GM10266 (cell line): ENCODE results near the gene LITAF.
"Not testable (repeated sequence)": the region's sequence is repeated elsewhere in the genome, so short reads cannot be mapped to it uniquely, and the experiment has no call there.

ENCODE experiments used
- DNase-seq: peaks from one replicate; pipeline ENCODE4 v3.0.0; 2012; ENCODE audit errors: extremely low spot score
- CTCF ChIP-seq: IDR thresholded peaks from 2 replicates; pipeline ENCODE4 v1.5.1; 2012; ENCODE audit warnings: mild to moderate bottlenecking, low read depth; ENCODE audit not compliant: control insufficient read depth, insufficient read depth; ENCODE audit errors: missing control alignments

Gene LITAF

GRCh38 chr16:11514283-11514682, 72.4 kb downstream of the LITAF start:
- TF ChIP-seq CTCF: no peak
- no peak for DNase-seq

DNA sequence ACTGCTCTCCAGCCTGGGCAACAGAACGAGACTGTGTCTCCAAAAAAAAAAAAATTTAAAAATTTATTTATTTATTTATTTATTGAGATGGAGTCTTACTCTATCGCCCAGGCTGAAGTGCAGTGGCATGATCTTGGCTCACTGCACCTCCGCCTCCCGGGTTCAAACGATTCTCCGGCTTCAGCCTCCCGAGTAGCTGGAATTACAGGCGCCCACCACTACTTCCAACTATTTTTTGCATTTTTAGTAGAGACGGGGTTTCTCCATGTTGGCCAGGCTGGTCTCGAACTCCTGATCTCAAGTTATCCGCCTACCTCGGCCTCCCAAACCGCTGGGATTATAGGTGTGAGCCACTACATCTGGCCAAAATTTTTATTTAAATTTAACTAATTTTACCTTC, 73.4 kb downstream of the LITAF start:
- DNase-seq: not testable (repeated sequence)

- no peak for TF ChIP-seq CTCF
- DNase-seq: no peak
Measured at GRCh38 chr16:11511801-11512200, 74.9 kb downstream of the LITAF start.

GRCh38 chr16:11511328-11511727, 75.4 kb downstream of the LITAF start:
- no peak for DNase-seq
- no peak for TF ChIP-seq CTCF

DNA sequence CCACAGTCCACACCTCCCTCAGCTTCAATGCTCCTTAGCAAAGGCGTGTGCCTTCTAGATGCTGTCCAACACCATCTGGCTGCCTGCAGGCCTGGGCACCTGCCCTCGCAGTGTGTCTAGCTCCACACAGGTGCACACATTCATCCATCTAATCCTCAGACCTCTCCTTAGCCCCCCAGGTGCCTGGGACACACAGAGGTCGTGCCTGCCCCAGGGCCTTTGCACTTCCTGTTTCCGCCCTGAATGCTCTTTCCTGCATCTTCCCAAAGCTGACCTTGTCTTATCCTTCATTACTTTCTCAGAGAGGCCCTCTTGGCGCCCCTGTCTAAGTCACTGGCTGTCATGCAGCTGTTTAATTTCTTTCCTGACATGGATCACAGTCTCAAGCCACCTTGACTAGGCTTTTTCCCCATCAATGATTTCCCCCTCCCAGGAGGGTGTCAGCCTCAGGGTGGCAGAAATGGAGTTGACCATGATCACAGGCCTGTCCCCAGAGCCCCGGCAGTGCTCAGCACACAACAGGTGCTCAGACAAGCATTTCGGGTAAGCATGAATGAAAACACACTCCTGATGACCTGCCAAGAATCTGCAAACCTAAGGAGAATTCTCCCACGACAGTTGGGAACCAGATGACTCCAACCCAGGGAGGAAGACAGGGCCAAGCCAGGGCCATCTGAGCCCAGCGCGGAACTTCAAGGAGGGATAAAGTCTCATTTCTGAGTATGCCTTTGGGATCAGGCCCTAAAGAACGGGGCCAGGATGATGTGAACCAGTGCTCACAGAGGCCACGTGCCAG, 76.3 kb downstream of the LITAF start:
- DNase-seq: no peak
- no peak for TF ChIP-seq CTCF

DNA sequence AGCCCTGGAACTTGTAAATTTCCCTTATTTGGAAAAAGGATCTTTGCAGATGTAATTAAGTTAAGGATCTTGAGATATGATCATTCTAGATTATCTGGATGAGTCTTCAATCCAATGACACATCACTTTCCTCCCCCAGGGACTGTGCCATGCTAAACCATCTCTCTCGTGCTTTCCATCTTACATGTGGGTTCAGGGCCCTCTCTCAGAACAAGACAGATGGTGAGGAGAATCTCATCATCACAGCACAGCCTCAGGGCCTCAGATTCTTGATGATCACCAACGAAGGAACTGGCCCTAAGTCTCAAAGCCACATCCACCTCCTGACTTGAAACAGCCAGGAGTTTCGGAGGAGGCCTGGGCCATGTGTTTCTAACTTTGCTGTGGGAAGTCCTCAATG, 78.7 kb downstream of the LITAF start:
- DNase-seq: no peak
- no peak for TF ChIP-seq CTCF

DNA sequence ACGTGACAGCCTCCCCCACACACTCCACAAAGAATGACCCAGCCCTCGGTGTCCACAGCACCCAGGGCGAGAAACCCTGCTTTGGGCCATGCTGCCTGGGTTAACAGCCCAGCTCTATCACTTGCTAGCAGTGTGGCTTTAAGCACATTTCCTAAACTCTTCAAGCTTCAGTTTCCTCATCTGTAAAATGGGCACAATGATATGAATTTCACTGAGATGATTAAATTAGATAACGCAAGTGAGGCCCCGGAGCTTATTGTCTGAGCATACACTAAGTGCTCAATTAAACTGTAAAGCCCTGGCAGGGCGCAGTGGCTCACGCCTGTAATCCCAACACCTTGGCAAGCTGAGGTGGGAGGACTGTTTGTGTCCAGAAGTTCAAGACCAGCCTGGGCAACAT, 79.4 kb downstream of the LITAF start:
- DNase-seq: no peak
- TF ChIP-seq CTCF: no peak
